GM21526 (cell line): Measurements from ENCODE around the gene ADAM19.
A peak's percentile ranks its signal among the peaks of the same experiment; 100 is the strongest.

Experiments used
- ATAC-seq: cut with Tn5 transposase; IDR thresholded peaks from one replicate; pipeline ENCODE4 v1.9.1; 2021; ENCODE audit warnings: moderate library complexity; ENCODE audit not compliant: unreplicated experiment, low FRiP score

The ADAM19 gene

DNA sequence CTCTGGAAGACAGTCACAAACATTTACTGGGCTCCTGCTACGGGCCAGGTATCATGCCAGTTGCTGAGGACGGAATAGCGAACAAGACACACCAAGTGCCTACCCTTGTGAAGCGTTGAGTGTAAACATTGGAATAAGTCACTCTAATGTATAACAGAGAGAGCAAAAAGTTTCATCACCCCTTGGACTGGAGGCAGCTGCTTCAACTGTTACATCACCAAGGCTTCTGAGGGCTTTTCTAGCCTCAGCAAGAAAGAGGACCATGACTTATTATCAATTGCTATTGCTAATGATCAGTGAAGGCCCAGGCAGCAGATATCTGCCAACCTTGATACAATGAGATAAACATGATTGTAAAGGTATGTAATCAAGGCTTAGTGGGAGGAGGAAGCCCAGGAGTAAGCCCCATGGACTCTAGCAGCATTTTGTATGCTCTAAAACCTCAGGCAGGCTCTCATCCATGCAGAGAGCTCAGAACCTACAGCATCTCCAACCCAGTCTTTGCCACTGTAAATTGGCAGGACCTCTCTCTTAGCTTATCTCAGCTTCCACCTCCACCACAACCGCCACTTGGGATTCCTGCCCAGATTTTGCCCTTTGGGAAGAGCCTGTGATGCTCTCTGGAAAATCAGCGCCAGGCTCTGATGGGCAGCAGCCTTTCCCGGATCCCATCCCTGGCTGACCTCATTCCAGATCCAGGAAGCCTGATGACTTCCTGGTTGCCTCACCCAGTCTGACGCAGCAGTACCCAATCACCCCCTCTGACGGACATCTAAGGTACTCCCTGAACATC, 54.5 kb downstream of the ADAM19 start:
- no peak for ATAC-seq

DNA sequence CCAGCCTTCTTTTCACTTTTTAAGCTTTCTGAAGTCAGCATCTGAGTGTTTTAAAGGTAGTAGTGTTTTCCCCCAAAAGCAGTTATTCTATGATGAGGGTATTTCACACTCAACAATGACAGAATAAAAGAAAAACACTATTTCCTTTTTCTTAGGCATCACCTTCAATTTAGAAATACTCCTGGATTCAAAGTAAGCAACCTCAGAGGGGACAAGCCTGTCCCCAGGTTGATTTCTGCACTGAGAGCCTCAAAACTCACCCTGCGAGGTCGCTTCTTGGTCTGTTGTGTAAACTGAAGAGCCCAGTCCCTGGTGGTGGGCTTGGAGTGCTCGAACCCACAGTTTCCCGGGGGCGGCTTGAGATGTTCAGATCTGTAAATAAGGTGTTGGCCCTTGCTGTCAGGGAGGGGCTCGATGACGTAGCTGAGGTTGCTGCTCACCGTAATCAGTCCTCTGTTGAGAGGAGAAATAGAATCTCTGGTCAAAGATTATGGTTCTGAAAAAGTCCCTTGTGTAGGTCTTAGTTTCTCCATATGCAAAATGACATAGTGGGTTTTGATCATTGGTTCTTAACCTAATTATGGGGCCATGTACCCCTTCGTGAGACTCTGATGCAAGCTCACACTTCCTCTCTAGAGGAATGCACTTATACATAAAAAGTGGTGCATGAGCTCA, 55.9 kb downstream of the ADAM19 start:
- peak; percentile 52 for ATAC-seq

DNA sequence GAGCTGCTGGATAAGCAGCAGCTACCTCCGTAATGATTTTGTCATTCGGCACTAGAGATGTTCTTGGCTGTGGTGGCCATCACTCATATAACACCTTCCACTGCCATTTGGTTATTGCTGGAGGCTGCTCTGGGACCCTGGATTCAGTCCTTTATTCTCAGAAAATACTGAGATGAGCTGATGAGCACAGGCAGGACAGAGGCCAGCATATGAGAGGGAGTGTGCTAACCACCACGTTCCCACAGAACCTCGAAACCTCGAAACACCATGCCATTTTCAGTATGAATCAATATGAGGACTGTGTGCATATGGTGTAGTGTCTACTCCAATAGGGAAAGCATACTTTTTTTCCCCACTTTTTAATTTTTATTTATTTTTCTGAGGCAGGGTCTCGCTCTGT, 56.6 kb downstream of the ADAM19 start:
- ATAC-seq: peak; percentile 77

DNA sequence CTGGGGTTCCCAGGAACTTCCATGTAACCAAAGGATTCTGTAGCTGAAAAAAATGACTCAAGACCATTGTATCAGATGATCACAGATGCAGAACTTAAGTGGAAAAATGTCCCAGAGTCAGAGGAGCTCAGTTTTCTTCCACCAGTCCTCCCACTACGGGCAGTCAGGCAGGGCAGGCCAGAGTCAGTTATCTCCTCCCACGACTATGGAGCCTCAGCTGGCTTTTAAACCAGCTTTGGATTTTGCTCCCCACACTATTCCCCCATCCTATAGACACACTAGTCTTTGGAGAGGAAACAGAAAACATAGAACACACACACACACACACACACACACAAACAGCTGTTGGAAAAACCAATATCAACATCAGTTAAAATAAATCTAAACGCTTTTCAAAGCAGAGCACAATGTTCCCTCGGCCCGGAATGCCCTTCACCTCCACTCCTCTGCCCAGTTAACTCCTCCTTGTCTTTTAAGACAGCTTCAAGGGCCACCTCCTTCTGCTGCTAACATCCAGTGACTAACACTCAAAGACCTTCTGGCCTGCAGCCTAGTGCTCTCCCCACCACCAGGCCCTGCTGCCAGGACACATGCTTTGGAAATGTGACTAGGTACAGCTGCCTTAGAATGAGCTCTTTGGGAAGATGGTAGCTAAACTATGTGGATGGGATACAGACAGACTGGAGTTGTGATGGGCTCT, 58.8 kb downstream of the ADAM19 start:
- no peak for ATAC-seq

DNA sequence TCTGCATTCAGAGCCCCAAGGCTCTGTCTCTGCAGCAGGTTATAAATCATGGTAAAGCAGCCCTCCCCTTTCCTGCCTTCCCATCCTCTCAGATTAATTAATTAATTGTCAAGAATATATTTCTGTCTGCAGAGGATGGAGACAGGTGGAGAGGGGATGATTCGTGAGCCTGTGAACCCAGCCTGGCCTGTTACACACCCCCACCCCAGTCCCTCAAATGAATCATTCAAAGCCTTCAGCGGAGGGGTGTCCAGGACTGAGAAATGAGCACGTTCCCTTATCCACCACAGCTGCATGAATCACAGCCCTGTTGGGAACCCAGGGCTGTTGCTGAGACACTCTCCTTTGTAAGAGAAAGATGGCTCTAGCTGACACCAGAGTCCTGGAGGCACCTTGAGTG, 59.6 kb downstream of the ADAM19 start:
- ATAC-seq: no peak

DNA sequence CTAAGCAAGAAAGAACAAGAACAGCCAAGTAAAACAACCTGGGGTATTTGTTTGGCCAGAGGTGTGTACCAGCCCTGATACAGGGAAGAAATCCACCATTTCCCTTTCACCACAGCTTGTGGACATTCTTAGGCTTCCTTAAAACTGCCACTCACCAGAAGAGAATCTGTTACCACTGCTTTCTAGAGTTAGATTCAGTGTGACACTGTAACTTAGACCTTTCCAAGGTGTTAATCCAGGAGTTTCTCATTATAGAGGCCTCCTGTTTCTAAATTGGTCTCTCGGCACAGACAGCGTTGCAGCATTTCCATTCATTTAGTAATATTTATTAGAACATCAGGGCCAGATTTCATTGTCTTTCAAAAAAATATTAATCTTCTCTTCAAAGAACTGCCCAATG, 60.6 kb downstream of the ADAM19 start:
- ATAC-seq: no peak

DNA sequence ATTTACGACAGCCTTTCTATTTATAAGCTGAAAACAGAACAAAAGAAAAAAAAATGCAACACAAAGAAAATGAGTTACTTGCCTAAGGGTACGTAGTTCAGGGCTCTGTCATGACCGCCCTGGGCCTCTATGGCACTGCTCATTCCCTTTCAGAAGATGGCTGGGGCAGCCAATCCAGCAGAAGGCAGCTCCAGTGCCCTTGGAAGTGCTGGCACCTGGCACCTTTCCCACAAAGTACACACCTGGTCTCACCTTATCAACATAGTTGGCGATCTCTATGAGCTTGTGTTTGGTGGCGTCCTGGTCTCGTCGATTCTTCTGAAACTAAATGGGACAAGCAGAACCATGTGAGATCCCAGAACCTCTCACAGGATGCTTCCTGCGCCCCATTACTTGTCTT, 62.4 kb downstream of the ADAM19 start:
- ATAC-seq: no peak

DNA sequence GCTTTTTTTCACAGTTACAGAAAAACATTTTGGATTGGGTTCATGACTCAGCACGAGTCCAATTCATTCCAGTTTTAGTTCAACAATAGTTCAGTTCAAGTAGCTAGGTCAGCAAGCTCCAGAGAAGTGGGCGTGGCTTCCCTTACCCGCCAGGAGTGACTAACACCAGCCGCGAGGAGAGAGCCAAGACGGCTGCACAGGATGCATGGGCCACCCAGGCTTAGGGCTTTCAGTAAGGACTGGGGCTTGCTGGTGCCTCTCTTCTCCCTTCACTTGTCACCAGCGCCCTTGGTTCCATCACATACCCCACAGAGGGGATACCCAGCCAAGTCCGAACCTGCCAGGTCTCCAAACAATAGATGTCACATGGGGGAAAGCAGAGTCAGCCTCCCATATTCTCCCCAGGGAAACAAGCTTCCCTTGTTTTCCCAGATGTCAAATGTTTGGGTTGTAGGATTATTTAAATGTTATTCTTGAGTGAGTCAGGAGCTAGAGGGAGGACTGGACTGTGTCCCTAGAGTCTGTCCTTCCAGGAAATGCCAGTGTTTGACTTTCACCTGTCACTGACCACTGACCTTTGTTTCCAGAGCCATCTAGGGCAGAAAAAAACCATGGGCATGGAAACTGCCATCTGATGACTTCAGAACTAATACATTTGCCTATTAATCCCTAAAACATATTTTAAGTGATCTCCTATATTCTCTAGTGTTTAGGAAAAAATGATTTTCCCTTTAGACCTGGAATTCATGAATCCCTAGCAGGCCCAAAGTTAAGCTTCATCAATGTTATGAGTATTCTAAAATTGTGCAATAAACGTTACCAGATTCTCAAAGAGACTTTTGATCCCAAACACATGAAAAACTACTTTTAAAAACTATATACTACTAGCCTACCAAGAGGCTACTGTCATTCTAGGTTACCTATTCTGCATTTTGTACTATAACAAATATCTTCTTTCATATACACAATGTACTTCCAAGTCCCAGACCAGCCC, 63.6 kb downstream of the ADAM19 start:
- ATAC-seq: no peak

DNA sequence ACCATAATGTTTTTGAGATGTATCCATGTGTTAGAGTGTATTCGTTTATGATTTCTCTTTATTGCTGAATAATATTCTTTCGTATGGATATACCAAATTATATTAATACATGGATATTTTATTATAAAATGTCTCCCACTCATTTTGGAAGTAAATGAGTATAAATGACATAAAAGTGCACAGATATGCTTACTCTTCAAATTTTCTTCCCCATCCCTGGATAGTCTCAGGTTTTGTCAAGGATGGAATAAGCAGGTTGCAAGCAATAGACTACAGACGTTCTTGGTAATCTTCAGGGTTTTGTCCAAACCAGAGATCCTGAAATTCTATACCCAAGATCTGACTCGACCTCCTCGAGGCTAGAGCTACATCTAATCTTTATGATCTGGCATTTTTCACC, 64.9 kb downstream of the ADAM19 start:
- no peak for ATAC-seq

DNA sequence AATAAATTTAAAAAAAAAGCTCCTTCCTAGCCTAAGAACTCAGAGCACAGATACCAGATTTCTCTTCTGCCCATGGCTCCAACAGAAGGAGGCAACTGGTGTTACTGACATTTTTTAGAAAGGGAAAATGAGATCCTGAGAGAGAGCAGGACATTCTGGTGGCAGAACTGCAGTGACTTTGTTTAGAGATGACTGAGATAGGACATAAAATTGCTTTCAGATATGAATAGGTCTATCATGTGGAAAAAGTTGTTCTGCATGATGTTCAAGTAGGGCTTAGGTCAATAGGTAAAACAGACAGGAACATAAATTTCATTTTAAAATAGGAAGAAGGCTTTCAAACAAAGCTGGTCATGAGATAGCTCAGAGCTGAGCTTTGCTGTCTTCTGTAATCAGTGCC, 66.0 kb downstream of the ADAM19 start:
- peak; percentile 62 for ATAC-seq

DNA sequence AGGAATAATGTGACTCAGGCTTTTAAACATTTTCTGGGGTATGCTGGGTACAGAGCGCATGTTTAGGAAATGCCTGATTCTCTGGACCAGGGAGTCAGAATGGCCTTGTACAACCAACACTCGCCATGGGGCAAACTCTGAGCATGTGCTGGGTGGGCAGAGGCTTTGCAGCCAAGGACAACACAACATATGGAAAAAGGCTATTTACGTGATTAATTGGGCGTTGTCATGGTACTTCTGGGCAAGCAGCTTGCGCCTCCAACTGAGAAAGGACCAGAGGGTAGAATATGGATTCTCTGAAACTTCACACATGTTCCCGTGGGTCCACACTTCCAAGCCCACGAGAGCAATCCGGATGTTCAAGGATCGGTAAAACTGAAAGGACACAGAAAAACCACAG, 66.5 kb downstream of the ADAM19 start:
- ATAC-seq: no peak

DNA sequence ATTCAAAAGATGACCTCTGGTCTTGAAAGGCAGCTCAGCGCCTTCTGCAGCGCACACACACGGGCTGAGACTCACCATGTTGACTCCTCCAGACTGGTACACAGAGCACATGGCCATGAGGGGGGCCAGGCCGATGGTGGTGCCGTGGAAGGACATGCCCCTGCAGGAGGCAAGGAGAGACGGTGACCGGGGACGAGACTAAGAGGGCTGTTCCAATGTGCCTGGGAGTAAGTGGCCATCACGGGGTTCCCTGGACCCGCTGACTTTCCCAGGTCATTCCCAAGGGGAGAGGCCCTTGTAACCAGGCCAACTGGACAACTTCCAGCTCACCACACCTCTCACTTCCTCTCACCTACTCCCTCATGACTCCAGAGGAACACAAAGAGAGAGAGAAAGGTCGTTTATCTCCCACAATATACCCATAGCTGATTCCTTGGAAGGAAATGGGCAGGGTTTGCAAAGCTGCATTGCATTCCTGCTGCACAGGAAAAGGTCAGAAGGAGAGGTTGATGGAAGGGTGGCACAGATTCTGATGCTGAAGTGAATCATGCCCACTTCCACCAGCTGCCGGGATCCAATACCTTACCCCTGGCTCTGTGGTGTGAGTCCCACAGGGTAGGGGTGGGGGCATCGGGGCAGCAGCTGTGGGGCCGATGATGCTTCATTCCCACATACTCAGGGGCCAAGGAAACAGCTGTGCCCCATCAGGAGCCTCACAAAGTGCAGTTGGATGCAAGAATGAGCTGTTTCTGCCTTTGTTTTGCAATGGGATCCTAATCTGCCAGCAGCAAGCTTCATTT, 68.4 kb downstream of the ADAM19 start:
- ATAC-seq: no peak

DNA sequence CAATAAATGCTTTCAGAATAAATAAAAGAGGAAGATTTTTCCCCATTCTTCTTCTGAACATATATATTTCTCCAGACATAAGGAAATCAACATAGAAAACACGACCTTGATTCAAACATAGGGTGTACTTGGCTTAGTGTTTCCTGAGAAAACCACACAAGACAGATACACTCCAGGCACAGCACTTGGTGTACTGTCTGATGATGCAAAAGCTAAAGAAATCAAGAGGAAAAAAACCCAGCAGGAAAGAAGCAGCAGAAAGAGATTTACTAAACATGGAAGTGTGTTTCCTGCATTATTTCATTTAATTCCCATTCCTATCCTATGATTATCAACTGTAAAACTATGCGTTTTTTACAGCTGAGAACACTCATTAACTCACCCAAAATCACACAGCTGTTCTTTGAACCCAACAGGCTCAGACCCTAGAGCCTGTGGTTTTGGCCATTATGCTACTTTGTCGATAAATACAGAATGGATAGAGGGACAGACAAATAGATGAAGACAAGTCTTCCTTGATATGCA, 69.4 kb downstream of the ADAM19 start:
- no peak for ATAC-seq

DNA sequence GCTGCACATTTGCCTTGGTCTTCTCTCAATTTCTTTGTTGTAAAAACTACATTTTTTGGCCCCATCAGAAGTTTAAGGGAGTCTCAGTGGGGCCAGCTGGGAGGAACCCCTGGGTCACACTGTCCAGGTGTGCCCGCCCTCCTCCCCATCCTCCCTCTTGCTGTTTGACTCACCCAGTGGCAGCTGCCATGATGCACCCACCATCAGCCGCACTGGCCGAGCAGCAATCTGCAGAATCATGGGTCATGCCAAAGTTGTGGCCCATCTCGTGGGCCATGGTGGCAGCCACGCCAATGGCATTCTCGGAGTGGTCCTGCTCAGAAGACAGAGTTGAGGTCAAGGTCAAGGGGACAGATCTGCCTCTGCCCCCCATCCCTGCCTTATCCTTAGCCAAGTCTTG, 70.1 kb downstream of the ADAM19 start:
- no peak for ATAC-seq

DNA sequence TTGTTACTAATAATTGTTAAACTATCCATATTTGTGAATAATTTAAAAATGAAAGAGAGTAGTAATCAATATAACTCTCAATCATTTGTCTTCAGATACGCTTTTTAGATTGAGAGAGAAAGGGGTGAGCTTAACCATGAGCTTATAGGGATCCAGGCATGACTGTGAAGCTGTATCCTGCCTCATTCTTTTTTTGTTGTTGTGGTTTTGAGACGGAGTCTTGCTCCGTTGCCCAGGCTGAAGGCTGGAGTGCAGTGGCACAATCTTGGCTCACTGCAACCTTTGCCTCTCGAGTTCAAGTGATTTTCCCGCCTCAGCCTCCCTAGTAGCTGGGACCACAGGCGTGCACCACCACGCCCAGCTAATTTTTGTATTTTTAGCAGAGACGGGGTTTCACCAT, 71.5 kb downstream of the ADAM19 start:
- ATAC-seq: no peak

DNA sequence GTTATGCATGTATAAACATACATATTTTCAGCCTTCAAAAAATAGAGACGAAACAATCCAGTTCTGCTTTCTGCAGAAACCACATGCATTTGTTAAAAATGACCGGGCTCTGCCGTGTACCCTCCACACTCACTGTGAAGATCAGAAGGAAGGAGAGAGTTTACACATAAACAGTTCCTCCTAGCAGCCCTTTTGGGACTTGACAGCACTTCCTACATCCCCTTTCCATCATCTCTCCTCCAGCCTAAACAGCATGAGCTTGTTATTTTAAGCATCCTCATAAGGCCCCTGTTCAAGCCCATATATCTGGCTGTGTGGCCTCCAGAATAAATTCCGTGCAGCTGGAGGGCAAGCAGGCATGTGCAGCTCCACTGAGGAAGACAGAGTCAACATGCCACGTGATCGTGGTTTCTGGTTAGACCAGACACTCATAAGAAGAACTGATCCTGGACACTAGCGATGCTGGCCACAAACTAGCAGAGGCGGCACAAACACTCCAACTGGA, 73.4 kb downstream of the ADAM19 start:
- ATAC-seq: peak; percentile 81

DNA sequence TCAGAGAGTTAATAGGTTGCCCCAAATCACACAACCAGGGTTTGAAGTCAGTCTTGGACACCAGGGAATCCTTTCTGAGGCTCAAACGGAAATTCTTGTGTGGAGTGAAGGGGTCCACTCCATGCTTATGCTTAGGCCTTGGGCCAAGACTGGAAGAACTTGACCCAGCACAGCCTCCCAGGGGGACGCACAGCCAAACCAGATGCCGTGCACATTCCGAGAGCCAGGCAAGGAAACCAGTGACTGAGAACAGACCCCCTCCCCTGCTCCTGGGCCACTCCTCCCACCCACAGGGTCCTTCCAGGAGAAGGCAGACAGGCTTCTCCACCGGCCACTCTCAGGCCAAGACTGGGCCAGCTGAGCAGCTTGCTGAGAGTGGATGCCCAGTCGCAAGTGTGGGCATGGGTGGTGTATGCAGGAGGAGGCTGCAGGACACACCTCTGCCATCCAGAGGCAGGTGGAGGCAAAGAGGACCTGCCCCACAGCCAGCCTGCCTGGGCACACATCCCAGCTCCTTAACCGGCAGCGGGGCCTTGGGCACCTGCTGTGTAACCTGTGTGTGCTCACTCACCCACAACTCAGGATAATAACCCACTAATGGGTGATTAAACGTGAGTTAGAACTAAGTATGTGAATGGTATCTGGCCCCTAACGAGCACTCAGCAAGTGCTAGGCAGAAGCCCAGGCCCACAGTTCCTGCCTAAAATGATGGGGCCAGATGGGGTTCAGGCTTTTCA, 77.5 kb downstream of the ADAM19 start:
- no peak for ATAC-seq

DNA sequence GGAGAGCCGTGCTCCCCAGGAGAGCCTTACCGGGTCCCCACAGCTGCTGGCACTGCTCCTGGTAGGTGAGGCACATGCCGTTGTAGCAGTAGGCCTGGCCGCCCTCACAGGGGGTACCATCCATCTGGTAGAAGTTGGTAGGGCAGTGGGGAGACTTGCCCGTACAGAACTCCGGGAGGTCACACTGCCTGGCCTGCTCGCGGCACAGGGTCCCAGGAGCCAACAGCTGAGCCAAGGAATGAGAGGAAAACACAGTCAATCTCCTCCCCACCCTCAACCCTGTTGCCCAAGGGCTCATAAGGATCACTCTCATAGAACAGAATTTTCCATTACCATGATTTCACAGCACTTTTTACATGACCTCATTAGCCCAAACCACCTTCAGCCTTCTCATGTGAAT, 78.7 kb downstream of the ADAM19 start:
- no peak for ATAC-seq
